Spleen (tissue), 7 donors: ENCODE data around the gene TRIM77.
"Not testable (repeated sequence)": the region's sequence is repeated elsewhere in the genome, so short reads cannot be mapped to it uniquely, and the experiment has no call there.

ENCODE experiments used
- CTCF ChIP-seq, 11 experiments: fragments of 200-600 bp in 7 of 11; fragments of 450-650 bp in 4 of 11; sonication (generic) in 4 of 11; IDR thresholded peaks in 8 of 11; conservative IDR thresholded peaks in 3 of 11; 1 replicate in 7 of 11; 2 replicates in 4 of 11; pipeline versions ENCODE4 v1.4.0 to v1.8.0; 2016 to 2021; ENCODE audit warnings: antibody characterized with exemption in 11 of 11, inconsistent platforms in 4 of 11, mild to moderate bottlenecking in 1 of 11
- POLR2A ChIP-seq, 3 donors: fragments of 450-650 bp; IDR thresholded peaks; one replicate each; pipeline ENCODE4 v1.5.1; 2017; ENCODE audit warnings: antibody characterized with exemption in 3 of 3, mild to moderate bottlenecking in 1 of 3
- donor health status: DM: no; HTN: no; CAD: no; lungs with moderate emphysema.
- donor health status: DM: no; HTN: no; CAD: no.
- donor health status: DM: no; HTN: no; CAD: no.

- TF ChIP-seq CTCF (IDR thresholded peaks at IDR 0.05 in 8 of 11, conservative IDR thresholded peaks at IDR 0.05 in 3 of 11); POLR2A (IDR thresholded peaks at IDR 0.05): not testable (repeated sequence)
These were observed 40.5 kb upstream of the TRIM77 start for GRCh38 chr11:89669586-89669985.
